ENCODE measurements around the gene MR1.

DNA sequence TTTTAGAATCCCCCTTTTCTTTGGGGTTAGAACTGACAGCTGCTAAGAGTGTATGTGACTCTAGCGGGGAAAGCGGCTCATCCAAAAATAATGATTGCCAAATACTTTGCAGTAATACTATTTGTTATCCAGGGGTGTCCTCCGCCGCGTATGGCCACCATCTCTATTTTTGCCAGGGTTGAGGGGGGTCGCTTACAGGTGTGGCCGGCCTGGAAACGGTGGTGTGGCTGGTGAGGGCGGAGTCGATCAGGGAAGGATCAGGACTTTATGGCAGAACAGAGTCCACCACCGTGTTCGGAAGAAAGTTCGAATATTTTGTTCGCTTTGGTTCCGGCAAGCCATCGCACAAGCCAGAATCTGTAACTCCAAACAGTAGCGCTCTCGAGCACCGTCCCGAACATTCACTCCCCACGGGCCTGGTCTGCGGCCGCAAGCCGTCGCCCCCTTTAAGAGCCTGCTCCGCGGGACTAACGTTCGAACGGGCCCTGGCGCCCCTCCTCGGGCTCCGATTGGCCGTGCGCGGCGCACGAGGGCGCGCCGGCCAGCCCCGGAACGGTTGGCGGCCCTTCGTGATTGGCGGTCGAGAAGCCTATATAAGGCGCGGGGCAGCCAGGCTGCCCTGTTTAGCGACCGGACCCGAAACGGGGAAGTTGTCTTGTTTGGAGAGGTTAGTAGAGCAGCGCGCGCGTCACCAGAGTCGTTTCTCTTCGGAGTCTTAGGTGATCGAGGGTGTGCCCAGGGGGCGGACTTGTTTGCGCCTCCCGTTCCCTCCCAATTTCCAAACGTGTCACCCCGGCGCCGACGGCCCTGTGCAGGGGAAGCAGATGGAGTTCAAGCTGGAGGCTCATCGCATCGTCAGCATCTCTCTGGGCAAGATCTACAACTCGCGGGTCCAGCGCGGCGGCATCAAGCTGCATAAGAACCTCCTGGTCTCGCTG lies 54.6 kb downstream of the MR1 start, which contains the start of gene IER5:
- TF ChIP-seq SUZ12 (IDR thresholded peaks at IDR 0.05; ENCODE audit: extremely low read depth, insufficient read depth, insufficient read length): no peak
- no peak for TF ChIP-seq ZNF274 (IDR thresholded peaks at IDR 0.05; ENCODE audit: low read depth, low read length)

All from NT2/D1 (cell line).